Dermis blood vessel endothelial cell (primary cell): ENCODE results near the gene FOXA2. TPM values are rescaled to one million over a fixed set of nuclear protein-coding genes. Genes with fewer than 3 reads are reported as not detected.

Experiments used
- DNase-seq: peaks from one replicate; pipeline ENCODE4 v3.0.0; 2010
- total RNA-seq: library from RNA; depleted of rRNA; stranded (reverse); fragments of >200 nt; gene quantifications from 2 replicates; pipeline ENCODE4 v1.2.3, GENCODE V29; 2014

Gene FOXA2
- total RNA-seq, 1 donor from 2014 or later: not detected

DNA sequence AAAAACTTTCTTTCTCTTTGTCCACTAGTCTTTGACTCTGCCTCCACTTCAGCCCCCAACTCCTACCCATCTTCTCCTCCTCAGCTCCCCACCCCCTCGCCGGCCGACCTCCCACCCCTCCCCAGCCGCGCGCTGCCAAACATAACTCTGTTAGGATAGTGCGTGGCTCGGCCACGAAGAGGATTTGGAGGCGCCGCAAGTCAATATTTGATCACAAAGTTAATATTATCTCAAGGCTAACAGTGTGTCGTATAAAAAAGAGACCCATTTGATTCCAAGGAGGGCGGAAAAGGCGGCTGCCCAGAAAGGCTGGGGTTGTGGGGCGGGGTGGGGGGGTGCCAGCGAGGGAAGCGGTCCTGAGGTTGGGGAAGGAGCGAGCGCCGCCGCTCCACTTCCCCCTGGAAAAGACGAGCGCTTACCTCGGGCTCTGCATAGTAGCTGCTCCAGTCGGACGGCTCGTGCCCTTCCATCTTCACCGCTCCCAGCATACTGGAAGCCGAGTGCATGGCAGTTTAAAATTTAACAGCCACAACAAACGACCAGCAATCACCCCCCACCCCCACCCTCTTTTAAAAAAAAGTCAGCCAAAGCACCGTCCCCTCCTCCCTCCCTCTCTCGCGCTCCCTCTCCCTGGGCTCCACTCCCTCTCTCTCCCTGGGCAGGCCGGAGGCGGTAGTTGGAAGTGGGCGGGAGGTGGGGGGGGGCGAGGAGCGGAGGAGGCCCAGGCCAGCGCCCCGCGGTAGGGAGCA is 425 bp downstream of the FOXA2 start:
- DNase-seq: no peak

DNA sequence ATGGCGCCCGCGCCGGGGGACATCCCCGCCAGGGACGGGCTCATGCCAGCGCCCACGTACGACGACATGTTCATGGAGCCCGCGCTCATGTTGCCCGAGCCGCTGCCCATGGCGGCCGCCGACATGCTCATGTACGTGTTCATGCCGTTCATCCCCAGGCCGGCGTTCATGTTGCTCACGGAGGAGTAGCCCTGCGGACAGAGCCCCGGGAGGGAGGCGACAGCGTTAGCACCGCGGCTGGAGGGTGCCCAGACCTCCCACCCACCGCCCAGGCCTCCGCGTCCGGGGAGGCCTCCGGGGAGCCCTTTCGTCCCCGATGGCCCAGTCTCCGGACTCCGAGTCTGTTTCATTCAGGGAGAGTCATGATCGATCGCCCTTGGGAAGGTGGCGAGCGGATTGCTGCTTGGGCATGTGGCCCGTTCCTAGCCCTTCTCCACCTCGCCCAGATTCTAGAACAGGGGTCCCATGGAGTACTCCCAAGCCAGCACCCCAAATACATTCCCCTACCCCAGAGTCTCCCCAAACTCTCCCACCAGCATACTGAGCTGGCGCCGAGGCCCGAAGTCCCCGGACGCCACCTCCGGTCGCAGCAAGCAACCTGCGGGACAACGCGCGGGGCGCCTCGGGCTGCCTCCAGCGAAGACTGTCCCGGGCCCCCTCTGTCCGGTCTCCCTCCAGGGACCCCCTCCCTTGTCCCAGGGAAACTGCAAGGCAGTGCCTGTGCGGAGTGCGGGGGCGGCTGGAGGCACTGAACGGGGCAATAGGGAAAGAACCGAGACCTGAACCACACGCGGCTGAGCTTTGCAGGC is 1.2 kb downstream of the FOXA2 start:
- DNase-seq: no peak

DNA sequence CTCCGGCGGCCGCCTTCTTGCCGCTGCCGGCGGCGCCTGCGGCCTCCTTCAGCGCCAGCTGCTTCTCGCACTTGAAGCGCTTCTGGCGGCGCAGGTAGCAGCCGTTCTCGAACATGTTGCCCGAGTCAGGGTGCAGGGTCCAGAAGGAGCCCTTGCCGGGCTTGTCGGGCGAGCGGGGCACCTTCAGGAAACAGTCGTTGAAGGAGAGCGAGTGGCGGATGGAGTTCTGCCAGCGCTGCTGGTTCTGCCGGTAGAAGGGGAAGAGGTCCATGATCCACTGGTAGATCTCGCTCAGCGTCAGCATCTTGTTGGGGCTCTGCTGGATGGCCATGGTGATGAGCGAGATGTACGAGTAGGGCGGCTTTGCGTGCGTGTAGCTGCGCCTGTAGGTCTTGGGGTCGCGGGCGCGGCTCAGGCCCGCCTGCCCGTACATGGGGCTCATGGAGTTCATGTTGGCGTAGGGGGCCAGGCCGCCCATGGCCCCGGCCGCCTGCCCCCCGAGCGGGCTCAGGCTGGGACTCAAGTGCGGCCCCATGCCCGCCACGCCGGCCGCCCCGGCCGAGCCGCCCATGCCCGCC is 1.9 kb downstream of the FOXA2 start:
- no peak for DNase-seq

DNA sequence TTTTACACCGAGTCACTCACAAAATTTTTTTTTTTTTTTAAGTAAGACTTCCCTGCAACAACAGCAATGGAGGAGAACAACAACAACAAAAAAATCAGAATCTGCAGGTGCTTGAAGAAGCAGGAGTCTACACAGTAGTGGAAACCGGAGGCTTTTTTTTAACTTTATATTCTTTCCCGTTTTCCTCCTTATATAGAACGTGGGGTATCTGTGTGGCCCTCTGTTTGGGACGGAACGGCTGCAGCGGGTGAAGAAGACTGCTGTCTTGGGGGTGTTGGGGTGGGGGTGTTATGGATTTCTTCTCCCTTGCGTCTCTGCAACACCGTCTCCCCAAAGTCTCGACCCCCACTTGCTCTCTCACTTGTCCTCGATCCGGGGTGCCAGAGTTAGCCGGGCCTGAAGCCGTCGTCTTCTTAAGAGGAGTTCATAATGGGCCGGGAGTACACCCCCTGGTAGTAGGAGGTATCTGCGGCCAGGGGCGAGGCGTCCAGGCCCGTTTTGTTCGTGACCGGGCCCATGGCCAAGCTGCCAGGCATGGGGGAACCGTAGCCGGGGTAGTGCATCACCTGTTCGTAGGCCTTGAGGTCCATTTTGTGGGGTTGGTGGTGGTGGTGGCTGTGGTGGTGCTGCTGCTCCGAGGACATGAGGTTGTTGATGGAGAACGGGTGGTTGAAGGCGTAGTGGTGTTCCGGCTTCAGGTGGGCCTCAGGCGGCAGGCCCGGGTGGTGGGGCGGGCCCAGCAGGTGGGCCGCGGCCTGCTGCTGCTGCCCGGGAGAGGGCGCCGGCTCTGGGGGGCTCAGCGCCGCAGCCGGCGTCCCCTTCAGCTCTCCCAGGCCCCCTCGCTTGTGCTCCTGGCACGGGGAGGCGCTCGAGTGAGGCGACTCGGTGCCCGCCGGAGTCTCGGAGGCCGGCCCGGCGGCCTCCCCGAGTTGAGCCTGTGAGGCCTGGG is 2.7 kb downstream of the FOXA2 start:
- DNase-seq: no peak

DNA sequence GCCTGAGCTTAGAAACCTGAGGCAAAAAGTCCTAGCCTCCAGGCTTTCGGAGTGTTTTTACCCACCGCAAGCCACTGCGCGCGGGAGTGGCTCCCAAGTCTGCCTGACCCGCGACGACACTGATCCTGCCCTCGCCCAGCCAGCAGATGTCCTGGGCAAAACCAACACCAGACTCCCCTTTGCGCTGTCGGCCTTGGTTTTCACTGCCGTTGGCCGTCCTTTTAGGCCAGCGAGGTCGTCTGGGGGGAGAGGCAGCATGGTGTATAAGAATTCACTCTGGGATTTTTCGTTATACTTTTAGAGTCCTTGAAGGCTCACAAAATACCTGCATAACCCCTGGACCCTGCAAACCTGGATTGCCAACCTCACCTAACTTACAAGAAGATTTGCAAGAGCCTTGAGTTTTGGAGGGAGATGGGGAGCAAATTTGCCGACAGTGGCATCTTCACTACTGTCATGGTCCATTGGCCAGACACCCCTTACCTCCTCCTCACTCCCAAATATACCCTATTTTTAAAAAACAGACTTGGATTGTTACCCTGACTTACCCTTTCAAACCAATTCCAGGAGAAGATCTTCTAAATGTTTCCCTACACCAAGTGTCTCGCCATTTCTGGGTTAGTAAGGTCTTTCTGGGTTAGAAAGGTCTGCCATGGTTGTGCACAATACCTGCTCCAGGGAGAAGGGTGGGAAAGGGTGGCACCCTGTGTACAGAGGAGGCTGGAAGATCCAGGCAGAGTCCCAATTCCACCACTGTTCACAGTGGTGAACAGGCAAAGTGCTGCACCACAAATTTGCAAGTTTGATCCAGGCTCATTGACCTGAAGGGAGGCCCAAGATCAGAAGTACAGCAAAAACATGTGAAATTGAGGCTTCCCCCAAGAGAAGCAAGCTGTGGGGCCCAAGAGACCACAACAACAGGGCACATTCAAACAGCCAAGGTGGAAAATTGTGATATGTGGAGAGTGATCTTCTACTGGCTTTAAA is 4.4 kb downstream of the FOXA2 start:
- no peak for DNase-seq

DNA sequence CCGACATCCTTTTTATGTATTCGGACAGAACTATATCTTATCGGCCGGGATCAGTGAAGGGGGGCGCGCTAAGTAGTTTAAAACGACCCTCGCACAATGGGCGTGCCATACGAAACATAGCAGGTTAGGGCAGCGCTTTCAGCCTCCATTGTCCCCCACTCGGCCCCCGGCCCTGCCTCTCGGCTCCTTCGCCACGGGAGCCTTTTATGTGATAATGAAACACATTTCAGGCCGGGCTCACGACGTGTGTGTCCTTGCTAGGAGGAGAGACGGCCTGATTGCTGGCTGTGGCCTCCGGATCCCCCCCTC is 5.3 kb downstream of the FOXA2 start:
- DNase-seq: no peak

DNA sequence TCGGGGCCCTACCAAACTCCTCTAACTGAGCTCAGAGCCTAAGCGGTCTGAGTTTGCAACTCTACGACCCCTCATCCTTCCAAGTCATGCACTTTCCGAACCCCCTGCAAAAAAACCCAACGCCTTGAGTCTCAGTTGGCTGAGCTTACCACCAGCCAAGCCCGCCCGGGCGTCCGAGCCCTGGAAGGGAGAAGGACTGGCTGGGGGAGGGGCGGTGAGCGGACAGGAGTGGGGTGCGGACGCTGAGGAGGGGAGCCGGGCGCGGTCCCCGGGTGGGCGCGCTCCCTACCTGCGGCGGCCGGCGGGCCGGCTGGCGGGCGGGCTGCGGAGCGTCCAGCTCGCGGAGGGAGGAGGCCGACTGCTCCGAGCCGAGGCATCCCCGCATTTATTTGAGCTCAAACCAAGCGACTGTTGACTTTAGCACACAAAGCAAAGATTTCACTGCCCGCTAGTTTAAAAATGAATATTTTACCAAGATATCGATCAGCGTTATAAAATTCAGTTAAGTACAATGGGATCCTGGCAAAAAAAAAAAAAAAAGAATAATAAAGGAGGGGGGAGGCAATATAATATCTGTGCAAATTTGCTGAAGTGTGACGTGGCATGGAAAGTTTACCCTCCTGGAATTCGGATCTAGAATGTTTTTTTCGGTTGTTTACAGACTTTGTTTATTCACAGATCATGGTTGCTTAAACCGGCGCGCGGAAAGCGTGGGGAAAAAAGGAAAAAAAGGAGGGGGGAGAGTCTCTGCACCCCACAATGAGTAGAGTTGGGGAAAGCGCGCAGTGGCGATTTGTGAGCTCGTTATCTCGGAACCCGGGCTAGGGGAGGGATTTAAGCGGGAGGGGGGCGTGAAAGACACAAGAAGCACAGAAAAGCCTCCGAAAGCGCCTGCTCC is 5.9 kb downstream of the FOXA2 start:
- no peak for DNase-seq

DNA sequence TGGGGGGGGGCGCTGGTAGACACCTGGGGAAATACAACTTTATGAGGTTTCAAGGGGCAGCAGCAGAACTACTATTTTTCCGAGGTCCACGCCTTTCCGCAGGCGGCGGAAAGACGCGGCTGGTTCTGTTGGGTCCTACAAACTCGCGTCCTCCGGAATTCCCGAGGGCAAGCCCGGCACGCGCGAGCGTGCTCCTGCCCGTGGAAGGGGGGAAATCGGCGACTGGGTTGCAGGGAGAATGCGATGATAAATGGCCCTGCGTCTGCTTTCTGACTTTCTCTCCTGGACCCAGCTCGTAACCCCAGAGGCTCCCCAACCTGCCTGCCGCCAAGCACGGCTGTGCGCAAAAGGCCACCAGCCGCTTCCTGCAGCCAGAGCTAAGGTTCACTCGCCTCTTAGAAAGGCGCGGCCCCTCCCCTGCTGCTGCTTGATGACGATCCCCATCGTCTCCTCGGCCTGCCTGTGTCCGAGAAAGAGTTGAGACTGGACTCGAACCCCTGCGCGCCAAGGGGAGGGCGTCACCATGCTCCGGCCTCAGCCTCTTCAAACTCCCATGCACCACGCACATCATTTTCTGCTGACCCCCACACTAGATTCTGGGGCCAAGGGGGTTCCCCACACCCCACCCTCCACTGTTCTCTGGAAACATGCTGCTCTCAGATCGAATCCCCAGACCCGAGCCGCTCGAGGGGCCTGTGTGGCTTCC is 6.7 kb downstream of the FOXA2 start:
- no peak for DNase-seq

DNA sequence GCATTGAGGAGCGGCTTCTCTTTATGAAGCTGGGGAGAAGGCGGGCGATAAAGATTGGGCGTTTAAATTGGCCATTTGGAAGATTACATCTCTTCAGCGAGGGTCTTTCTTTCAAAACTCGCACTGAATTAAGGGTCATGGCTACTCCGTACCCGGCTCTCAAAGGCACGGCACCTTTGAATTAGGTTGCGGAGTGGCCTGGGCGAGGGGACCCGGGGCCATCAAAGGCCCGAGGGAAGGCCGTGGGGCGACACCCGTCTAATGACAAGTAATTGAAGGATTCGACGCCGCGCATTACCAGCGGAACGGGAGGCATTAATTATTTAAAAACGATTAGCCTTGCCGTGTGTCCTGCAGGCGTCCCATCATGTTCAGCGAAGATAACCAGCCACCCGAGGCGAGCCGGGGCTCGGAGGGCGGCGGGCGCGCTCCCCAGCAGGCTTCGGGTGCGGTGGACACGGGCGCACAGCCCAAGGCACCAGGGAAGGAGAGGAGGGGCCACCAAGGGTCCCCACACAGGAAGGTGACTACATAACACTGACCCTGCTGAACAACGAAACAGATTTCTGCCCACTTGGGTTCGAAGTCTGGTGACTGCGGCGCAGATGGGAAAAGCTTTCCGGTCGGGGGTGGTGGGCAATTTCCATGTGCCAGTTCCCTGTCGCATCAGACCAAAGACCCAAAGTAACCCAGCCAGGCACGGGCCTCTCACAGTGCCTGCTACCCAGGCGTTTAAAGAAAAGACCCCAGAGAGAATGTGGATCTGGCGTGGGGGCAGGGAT is 7.4 kb downstream of the FOXA2 start:
- DNase-seq: no peak

DNA sequence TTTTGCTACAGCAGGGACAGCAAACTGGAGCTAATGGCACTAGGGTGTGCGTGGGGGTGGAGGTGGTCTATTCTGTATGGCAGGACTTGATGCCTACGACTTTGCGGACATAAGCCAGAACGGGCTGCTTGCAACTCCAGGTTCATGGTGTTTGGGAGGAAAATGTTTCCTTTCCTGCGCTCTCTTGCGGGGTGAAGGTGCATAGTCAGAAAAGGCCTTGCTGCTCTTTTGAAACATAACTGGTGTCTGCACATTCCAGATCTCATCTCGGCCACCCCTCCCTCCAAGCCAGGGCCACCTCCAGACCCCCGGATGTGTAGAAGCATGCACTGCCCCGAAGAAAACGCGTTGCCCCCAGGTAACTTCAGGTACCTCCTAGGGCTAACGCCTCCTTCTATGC is 8.1 kb downstream of the FOXA2 start:
- DNase-seq: no peak

DNA sequence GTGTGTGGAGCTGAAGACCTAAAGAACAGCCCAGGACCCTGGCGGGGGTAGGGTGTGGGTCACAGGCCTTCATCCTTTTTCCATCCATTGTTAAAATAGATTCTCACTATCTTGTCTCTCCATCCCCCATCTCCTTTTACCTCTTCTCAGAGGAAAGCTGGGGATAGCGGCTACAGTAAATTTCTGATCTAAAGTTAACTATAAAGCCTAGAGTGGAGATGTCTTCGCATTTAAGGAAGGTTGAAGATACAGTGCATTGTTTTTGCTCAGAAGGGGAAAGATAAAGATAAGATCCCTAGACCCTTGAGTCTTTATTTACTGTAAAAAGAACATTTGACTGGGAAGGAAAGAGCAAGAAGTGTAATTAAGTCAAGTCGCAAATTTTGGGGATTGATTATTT is 8.6 kb downstream of the FOXA2 start:
- DNase-seq: no peak

DNA sequence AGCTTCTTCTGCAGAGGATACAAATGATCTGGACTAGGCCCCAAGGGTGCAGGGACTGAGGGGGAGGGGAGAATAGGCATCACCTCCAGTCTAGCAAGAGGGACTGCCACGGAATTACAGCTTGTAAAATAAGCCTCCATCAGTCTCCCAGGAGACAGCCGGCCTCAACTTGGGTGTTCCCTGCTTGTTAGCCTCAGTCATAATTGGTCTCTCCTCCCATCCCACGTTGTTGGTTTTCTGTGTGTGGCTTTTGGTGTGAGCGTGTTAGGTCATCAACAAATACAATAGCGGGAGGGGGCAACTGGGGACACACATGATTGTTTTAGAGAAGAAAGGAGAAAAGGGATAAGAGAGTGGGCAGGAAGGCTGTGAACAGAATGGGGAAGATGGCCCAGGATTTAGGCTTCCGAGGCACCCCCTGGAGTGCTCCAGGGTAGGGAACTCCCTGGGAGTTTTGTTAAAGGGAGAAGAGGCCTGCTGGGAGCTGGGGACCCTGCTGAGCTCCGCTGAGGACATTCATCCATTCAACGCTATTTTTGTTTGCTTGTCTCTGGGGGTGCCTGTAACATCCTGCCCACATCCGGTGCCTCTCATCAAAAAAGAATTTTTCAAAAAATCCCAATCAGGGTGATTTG is 9.2 kb downstream of the FOXA2 start:
- no peak for DNase-seq

DNA sequence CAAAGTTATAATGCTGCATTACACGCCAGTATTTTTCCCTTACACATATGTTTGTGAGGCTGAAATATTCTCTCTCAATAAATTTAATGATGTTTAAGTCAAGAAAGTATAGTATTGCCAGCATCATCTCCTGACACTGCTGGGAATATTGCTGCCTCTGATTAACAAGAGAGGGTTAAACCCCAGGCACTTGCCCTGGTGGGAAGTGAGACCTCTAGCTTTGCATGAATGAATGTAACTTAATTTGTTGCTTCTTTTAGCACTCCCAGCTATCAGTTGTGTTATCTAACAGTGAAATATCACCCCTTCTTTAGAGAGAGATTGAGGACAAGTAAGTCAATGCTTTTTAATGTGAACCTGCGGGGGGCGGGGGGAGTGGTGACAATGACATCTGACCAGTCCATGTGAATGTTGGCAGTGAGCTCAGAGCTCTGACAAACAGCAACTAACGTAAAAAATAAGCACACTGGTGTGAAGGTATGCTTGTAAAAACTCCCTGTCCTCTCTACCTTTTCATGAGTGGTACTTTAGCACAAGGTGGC is 9.8 kb downstream of the FOXA2 start:
- DNase-seq: no peak

DNA sequence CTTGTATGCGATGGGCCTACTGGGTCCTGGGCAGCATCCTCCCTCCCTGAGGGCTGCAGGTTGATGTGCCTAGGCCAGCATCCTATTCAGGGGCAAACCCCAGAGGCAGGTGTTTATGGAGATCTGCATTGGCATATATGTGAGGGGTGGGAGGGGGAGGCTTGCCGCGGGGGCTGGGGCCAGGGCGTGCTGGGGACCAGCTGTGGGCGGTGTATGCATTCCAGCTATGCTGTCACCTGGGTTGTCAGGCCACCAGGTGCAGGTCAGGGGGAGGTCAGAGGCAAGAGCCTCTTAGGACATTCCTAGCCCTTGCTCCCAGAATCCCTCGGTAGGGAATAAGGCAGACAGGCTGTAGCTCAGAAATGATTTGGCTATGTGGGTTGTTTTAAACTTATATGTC is 11.9 kb downstream of the FOXA2 start:
- no peak for DNase-seq

DNA sequence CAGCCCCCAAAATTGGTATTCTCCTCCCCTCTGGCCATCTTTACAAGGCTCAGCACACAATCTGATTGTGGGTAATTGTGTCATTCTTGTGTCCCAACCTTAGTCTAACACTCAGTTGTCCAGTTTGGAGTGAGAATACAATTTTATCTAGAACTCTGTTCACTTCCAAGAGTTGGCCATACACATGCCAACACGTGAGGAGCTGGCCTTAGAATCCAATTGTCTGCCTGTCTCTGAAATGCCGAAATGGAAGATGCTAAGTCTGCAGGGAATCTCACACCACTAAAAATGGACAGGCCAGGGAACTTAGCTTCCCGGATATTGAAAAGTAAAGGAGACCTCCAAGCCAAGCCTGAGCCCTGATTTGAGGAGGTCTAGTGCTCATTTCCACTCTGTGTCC is 12.3 kb downstream of the FOXA2 start:
- DNase-seq: no peak

DNA sequence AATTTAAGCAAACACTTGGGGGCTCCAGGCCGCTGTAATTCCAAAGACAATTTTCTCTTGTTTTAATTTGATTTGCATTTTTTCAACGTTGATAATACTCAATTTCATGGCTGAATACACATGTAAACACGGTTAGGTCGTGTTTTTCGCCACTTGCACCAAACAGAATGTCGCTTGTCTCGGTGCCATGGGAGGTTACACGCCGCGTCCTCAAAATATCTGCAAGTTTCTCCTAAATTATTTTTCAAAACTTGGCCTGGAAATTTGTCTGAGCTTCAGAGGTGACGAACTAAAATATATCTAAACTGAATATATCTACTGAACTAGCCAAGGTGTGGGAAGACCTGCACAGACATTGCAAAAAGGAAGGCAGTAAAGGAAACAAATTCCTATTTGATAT is 15.0 kb downstream of the FOXA2 start:
- DNase-seq: no peak

DNA sequence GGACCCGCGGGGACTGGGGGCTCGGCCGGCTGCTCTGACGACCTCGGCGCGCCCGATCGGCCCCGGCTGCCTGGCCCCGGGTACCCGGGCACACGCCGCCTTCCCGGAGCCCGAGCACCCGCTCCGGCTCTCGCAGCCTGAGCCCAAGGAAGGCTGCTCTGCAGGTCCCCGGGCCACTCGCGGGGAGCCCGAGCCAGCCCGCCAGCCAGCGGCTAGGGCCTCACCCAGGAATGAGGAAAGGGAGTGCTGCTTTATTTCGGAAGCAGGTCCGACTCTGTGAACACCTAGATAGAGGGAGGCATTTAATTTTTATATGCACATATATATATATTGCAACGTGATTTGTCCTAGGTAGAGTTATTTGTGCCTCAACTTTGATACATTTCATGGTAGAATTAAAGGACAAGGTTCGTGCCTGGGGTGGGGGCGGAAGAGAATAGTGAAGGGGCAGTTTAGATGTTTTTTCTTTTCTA is 15.5 kb downstream of the FOXA2 start:
- no peak for DNase-seq
